Ishikawa (cell line): ENCODE results near the gene ZSWIM6.

ENCODE experiments used
- CEBPB ChIP-seq: IDR thresholded peaks from 2 replicates; pipeline ENCODE4 v1.6.1; 2012
- EP300 ChIP-seq: IDR thresholded peaks from 2 replicates; pipeline ENCODE4 v1.6.1; 2012; ENCODE audit warnings: borderline replicate concordance
- MAX ChIP-seq: IDR thresholded peaks from 2 replicates; pipeline ENCODE4 v1.6.1; 2012
- NFIC ChIP-seq: IDR thresholded peaks from 2 replicates; pipeline ENCODE4 v1.6.1; 2012
- RAD21 ChIP-seq: IDR thresholded peaks from 2 replicates; pipeline ENCODE4 v1.6.1; 2012; ENCODE audit warnings: low read depth
- REST ChIP-seq: IDR thresholded peaks from 2 replicates; pipeline ENCODE4 v1.6.1; 2012; ENCODE audit warnings: low read depth, mild to moderate bottlenecking
- TAF1 ChIP-seq: IDR thresholded peaks from 2 replicates; pipeline ENCODE4 v1.6.1; 2012; ENCODE audit warnings: low read depth, mild to moderate bottlenecking
- TCF12 ChIP-seq: IDR thresholded peaks from 2 replicates; pipeline ENCODE4 v1.6.1; 2012; ENCODE audit warnings: low read depth
- TEAD4 ChIP-seq: IDR thresholded peaks from 2 replicates; pipeline ENCODE4 v1.6.1; 2012
- USF1 ChIP-seq: IDR thresholded peaks from 2 replicates; pipeline ENCODE4 v1.6.1; 2012
- YY1 ChIP-seq: IDR thresholded peaks from 2 replicates; pipeline ENCODE4 v1.6.1; 2012; ENCODE audit warnings: low read depth

DNA sequence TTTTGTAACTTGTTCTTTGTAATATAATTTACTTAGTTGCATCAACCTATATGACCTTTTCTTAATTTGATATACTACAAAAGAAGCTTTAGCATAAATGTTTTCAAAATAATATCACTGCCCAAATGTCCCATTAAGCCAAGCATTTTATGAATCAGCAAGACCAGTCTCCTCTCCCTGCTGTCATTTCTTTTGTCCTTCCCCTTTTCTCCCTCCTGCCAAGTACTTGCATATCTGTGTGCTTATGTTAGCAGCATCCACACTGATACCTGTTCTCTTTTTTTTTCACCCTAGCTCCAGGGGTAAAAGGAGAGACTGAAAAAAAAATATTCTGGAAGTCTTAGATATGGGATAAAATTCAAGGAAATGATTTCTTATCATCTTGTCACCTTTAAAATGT is 69.7 kb downstream of the ZSWIM6 start:
- TF ChIP-seq RAD21 (no peak), TEAD4 (no peak), CEBPB (no peak), MAX (no peak), EP300 (no peak), TAF1 (no peak), TCF12 (no peak), REST (no peak), USF1 (no peak), NFIC (no peak), YY1 (no peak)
